ENCODE results near the gene ZNF710. TPM values are rescaled to one million over a fixed set of nuclear protein-coding genes. Genes with fewer than 3 reads are reported as not detected.
A peak's percentile ranks its signal among the peaks of the same experiment; 100 is the strongest.

The ZNF710 gene
- total RNA-seq, 4 donors from 2014 or later, result 27.3 to 43.4 (median 35.6) TPM

DNA sequence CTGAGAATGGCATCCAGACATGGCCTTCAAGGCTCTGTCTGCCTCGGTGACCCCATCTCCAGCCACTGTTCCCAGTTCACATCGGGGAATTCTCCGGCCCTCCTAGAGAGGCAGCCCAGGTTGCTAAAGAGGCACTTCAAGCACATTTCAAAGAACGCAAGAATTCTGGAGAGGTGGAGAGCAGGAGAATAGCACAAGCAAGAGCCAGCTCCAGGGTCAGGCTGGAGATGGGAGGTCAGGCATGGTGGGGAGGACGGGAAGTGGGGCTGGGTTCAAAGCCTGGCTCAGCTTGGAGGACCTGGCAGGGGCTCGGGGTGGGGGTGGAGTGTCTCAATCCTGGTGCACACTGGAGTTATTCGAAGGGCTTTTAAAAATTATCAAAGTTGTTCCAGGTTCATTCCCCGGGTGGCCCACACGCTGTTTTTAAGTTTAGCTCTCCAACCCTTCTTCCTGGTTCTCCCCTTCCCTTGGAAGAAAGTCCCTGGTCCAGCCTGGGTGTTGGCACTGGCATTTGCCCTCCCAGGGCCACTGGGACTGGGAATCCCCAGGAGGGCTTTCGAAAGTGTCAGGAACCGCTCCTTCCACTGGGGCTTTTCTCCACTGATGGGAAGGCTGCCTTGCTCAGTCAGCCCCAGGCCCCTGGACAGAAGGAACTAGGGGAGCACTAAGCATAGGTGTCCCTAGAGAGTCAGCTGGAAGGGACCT lies 35.8 kb downstream of the ZNF710 start:
- H3K4me3 ChIP-seq, result no peak overlapping the region
- H3K9me3 ChIP-seq, result no peaks in the 10 kb centered on the region
- intact Hi-C loops (cut with DNase I; ENCODE audit: low total_unique reads), result no loop called here
- in situ Hi-C loops (cut with MboI; ENCODE audit: low pct_ligation_motif_present in 1 of 4, low pct_unique_long_range_greater_than_20kb in 1 of 4, low sequenced_read_pairs in 3 of 4), result no loop called here
- no peaks in the 10 kb centered on the region for H3K36me3 ChIP-seq
- H3K27ac ChIP-seq, result peak overlapping the region in 2 of 4 donors; percentile 88 to 90
- H3K4me1 ChIP-seq, result peaks cover 28 to 78% (median 60%) of the 10 kb centered on the region in 4 donors
- TF ChIP-seq EP300 (IDR thresholded peaks at IDR 0.05; ENCODE audit: low read depth) (no peak), CTCF (IDR thresholded peaks at IDR 0.05) (no peak), POLR2A (IDR thresholded peaks at IDR 0.05) (no peak), POLR2AphosphoS5 (IDR thresholded peaks at IDR 0.05) (no peak)
- WGBS, 2 donors (ENCODE audit: low coverage in 1 of 2), result 76 to 87% methylated on average over 3 to 11 of the region's 11 CpGs
- no peaks in the 10 kb centered on the region for H3K27me3 ChIP-seq
- peak; percentile 6 for DNase-seq

GRCh38 chr15:90037511-90037860 lies 36.4 kb downstream of the ZNF710 start:
- Histone ChIP-seq H3K36me3 (no peaks in the 10 kb centered on the region), H3K9me3 (no peaks in the 10 kb centered on the region), H3K27me3 (no peaks in the 10 kb centered on the region), H3K27ac (peak overlapping the region in 2 of 4 donors; percentile 43 to 90), H3K4me3 (no peak overlapping the region), H3K4me1 (peaks cover 28 to 73% (median 55%) of the 10 kb centered on the region in 4 donors)
- WGBS, 2 donors (ENCODE audit: low coverage in 1 of 2), result 87 to 100% methylated on average over 2 to 5 of the region's 5 CpGs
- intact Hi-C loops (cut with DNase I; ENCODE audit: low total_unique reads), result no loop called here
- DNase-seq, result no peak
- TF ChIP-seq CTCF (IDR thresholded peaks at IDR 0.05), result no peak
- TF ChIP-seq POLR2AphosphoS5 (IDR thresholded peaks at IDR 0.05), result no peak
- TF ChIP-seq EP300 (IDR thresholded peaks at IDR 0.05; ENCODE audit: low read depth), result no peak
- no peak for TF ChIP-seq POLR2A (IDR thresholded peaks at IDR 0.05)
- in situ Hi-C loops (cut with MboI; ENCODE audit: low pct_ligation_motif_present in 1 of 4, low pct_unique_long_range_greater_than_20kb in 1 of 4, low sequenced_read_pairs in 3 of 4), result no loop called here

GRCh38 chr15:90037961-90038631 lies 37.0 kb downstream of the ZNF710 start:
- no peak overlapping the region for H3K27ac ChIP-seq
- H3K9me3 ChIP-seq, result no peaks in the 10 kb centered on the region
- in situ Hi-C loops (cut with MboI; ENCODE audit: low pct_ligation_motif_present in 1 of 4, low pct_unique_long_range_greater_than_20kb in 1 of 4, low sequenced_read_pairs in 3 of 4) (no loop called here), intact Hi-C loops (cut with DNase I; ENCODE audit: low total_unique reads) (no loop called here)
- H3K27me3 ChIP-seq, result no peaks in the 10 kb centered on the region
- no peaks in the 10 kb centered on the region for H3K36me3 ChIP-seq
- no peak for DNase-seq
- peaks cover 28 to 67% (median 51%) of the 10 kb centered on the region in 4 donors for H3K4me1 ChIP-seq
- TF ChIP-seq EP300 (IDR thresholded peaks at IDR 0.05; ENCODE audit: low read depth), result no peak
- no peak for TF ChIP-seq POLR2AphosphoS5 (IDR thresholded peaks at IDR 0.05)
- TF ChIP-seq CTCF (IDR thresholded peaks at IDR 0.05), result no peak
- no peak for TF ChIP-seq POLR2A (IDR thresholded peaks at IDR 0.05)
- WGBS, 2 donors (ENCODE audit: low coverage in 1 of 2), result 72 to 80% methylated on average over 5 to 14 of the region's 14 CpGs
- H3K4me3 ChIP-seq, result no peak overlapping the region

DNA sequence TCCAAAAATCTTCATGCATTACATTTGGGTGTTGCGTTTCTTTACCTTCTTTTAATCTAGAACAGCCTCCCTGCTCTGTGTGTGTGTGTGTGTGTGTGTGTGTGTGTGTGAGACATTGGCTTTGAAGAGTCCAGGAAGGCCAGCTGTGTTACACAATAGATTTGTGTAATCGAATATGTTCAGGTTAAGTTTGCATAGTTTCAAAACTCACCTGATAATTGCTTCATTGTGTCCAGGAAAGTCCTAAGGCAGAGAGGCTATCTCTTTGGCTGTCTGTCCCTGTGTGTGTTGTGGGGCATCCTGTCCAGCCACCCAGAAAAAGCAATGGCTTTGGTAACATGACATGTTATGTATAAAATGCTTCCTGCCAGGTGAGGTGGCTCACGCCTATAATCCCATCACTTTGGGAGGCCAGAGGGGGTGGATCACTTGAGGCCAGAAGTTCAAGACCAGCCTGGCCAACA lies 37.5 kb downstream of the ZNF710 start:
- no peak for DNase-seq
- intact Hi-C loops (cut with DNase I; ENCODE audit: low total_unique reads) (no loop called here), in situ Hi-C loops (cut with MboI; ENCODE audit: low pct_ligation_motif_present in 1 of 4, low pct_unique_long_range_greater_than_20kb in 1 of 4, low sequenced_read_pairs in 3 of 4) (no loop called here)
- Histone ChIP-seq H3K27ac (no peak overlapping the region), H3K27me3 (no peaks in the 10 kb centered on the region), H3K4me1 (peaks cover 25 to 61% (median 45%) of the 10 kb centered on the region in 4 donors), H3K4me3 (no peak overlapping the region), H3K9me3 (no peaks in the 10 kb centered on the region), H3K36me3 (no peaks in the 10 kb centered on the region)
- WGBS, 2 donors (ENCODE audit: low coverage in 1 of 2), result 72% methylated on average over 2 to 3 of the region's 3 CpGs
- no peak for TF ChIP-seq POLR2A (IDR thresholded peaks at IDR 0.05)
- TF ChIP-seq CTCF (IDR thresholded peaks at IDR 0.05), result no peak
- no peak for TF ChIP-seq POLR2AphosphoS5 (IDR thresholded peaks at IDR 0.05)
- no peak for TF ChIP-seq EP300 (IDR thresholded peaks at IDR 0.05; ENCODE audit: low read depth)
